A673 (cell line): Measurements from ENCODE around the gene MKRN1.

Experiments
- EZH2 ChIP-seq: fragments of 200-600 bp; sonication (generic); IDR thresholded peaks from 2 replicates; pipeline ENCODE4 v1.6.1; 2017; ENCODE audit warnings: borderline replicate concordance, low read depth, mild to moderate bottlenecking, mixed read lengths, antibody characterized with exemption, low read length; ENCODE audit not compliant: poor library complexity, severe bottlenecking
- TF ChIP-seq, protein P1 (sequence below): fragments of 300-800, 200-600 bp; sonication (generic); conservative IDR thresholded peaks from 2 replicates; pipeline ENCODE4 v1.5.1; 2017; ENCODE audit warnings: low read depth, mild to moderate bottlenecking, antibody characterized with exemption, low read length, moderate library complexity, mixed read lengths

DNA sequence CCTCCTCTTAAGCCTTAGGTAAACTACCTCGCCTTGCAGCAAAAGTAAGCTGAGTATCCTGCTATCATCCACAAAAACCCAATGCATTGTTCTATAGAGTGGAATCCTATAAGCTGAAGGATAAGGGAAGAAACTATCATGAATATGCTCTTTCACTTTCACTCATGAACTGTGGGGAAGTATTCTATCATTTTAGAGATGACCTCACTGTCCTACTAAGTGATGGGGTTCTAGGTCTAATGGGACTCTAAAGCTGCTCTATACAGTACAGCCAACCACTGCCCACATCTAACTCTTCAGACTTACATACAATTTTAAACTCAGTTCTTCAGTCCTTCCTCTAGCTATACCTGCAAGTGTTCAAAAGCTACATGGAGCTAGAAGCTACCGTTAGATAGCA, 16.2 kb downstream of the MKRN1 start:
- TF ChIP-seq, protein P1, sequence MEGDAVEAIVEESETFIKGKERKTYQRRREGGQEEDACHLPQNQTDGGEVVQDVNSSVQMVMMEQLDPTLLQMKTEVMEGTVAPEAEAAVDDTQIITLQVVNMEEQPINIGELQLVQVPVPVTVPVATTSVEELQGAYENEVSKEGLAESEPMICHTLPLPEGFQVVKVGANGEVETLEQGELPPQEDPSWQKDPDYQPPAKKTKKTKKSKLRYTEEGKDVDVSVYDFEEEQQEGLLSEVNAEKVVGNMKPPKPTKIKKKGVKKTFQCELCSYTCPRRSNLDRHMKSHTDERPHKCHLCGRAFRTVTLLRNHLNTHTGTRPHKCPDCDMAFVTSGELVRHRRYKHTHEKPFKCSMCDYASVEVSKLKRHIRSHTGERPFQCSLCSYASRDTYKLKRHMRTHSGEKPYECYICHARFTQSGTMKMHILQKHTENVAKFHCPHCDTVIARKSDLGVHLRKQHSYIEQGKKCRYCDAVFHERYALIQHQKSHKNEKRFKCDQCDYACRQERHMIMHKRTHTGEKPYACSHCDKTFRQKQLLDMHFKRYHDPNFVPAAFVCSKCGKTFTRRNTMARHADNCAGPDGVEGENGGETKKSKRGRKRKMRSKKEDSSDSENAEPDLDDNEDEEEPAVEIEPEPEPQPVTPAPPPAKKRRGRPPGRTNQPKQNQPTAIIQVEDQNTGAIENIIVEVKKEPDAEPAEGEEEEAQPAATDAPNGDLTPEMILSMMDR: no peak
- no peak for TF ChIP-seq EZH2
